Tongue (tissue), 2 donors: ENCODE data around the gene TMEM145. TPM values are rescaled to one million over a fixed set of nuclear protein-coding genes. Genes with fewer than 3 reads are reported as not detected.
"Not testable (repeated sequence)": the region's sequence is repeated elsewhere in the genome, so short reads cannot be mapped to it uniquely, and the experiment has no call there.

Source experiments
- DNase-seq: peaks from one replicate; pipeline ENCODE4 v3.0.0-alpha.2; 2015
- total RNA-seq: library from RNA; depleted of rRNA; stranded (reverse); fragments of >200 nt; gene quantifications from one replicate; pipeline ENCODE4 v1.2.3, GENCODE V29; 2014

The TMEM145 gene
- not detected for total RNA-seq

DNA sequence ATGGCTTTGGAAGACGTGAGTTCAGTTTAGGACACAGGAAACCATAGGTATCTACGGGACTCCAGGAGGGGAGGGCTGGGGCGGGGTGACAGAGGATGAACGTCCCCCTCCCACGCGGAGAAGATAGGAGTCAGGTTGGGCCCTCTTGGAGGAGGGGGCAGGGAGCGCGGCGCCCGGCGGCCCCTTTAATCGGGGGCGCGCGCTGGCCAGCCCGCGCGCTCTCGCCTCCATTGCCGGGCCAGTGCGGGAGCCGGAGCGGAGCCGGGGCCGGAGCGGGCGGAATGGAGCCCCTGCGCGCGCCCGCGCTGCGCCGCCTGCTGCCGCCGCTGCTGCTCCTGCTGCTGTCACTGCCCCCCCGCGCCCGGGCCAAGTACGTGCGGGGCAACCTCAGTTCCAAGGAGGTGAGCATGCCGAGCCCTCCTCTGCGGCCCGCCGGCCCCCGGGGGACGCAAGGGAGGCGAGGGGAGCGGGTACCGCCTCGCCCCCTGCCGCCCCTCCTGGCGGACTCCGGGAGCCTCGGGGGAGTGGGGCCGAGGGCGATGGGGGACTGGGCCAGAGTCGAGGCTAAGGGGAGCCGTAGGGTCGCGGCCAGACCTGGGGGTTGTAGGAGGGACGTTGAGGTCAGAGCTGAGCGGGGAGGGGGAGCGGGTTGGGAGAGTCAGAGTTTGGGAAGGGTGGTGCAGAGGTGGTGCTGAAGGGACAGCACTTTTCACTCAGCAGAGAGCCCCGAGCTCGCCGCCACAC, at the start of gene TMEM145:
Gene TMEM145, plus strand, starts transcription at position 214 of the 744 bp plus-strand sequence. Its CDS starts 68 bp downstream, at position 282.
- DNase-seq, result peak; percentile 73

DNA sequence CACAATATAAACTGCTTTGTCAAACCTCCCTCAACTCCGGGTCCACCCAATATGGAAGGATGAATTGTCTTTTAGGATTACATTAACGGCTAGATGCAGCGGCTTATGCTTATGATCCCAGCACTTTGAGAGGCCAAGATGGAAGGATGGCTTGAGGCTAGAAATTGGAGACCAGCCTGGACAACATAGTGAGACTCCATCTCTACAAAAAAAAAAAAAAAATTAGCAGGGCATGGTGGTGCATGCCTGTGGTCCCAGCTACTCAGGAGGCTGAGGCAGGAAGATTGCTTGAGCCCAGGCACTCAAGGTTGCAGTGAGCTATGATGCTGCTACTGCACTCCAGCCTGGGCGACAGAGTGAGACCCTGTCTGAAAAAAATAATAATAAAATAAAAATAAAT, 47.0 kb upstream of the TMEM145 start:
- DNase-seq, result not testable (repeated sequence)

DNA sequence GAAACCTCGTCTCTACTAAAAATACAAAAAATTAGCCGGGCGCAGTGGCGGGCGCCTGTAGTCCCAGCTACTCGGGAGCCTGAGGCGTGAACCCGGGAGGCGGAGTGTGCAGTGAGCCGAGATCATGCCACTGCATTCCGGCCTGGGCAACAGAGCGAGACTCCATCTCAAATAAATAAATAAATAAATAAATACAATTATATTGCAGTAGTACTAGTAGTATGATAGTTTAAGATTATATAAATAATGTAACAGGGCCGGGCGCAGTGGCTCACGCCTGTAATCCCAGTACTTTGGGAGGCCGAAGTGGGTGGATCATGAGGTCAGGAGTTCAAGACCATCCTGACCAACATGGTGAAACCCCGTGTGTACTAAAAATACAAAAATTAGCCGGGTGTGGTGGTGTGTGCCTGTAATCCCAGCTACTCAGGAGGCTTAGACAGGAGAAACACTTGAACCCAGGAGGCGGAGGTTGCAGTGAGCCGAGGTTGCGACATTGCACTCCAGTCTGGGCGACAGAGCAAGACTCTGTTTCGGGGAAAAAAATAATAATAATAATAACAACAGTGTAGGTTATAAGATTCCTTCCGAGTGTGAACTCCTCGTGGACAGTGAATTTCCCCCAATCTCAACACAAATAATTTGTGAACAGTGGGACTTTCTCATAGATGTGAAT, 46.0 kb upstream of the TMEM145 start:
- not testable (repeated sequence) for DNase-seq

DNA sequence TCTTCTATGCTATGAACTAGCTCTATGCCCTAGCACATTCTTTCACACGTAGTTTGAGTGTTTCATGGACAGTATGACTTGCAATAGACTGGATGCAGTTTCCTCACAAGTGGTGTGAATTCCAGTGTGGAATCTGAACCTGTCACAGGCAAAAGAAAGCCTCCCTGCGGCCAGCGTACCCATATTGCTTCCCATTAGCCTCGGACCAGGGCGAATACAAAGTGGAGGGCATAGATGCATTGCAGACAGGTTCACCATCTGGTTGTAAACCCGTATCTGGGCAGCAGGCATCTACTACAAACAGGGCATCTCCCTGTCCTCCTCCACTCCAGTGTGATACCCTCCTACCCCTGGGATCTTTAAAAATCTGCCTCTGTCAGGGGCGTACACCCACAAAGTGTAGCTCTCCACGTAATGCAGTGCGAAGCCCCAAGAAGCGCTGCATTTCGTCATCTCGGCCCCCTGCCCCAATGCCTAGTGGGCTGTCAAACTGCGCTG, 45.4 kb upstream of the TMEM145 start:
- no peak for DNase-seq

DNA sequence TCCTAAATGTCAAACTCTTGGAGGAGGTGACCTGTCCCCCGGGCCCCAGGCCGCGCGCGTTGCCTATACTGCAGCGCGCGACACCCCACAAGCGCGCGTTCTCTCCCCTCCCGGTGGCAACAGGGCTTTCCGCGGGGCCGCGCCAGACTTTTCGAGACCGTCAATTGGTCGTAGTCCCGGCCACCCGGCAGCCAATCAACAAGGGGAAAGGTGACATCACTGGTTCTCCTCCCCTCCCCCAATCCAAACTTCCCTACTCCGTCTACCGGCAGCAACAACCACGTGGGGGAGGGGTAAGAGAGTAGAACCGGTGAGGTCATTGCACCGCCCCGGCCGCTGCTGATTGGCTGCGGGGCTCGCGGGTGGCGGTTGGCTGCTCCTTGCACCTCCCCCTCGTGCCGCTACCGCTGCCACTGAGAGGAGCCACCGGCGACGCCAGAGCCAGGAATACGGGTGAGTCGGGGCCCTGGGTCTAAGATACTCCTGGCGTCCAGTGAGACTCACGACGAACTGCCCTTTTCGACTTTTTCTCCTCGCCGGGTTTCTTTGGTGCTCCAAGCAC, 44.9 kb upstream of the TMEM145 start:
- peak; percentile 100 for DNase-seq

DNA sequence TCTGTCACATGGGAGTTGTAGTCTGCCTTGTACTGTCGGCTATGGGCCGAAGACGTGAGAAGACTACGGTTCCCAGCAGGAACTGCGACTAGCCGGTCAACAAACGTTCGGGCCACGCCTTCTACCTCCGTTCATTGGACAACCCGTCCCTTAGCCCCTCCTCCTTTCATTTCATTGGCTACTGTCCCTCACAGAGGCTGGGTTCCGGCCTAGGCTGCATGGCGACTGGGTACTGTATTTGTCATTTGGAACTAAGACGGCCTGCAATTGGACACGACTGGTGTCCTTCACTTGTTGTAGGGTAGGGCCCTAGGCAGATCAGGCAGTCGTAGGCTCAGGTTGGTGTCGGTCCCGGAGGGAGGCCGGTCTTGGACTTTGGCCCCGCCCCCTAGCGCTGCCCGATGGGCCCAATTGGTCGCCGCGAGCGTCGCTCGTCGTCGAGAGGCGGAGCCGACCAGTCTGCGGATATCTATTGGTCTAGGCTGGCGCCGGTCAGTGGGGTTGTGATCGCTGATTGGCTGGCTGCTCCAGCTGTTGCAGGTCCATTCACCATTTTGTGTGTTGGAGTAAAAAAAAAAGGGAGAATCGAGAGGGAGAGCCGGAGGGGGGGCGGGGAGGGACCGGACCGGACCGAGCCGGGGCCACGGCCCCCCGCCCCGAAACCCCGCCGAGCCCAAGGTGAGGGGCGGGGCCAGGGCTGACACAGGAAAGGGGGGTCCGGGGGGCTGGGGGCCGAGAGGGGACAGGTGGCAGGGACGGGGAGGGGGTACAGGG, 44.2 kb upstream of the TMEM145 start, which contains the start of gene CIC:
Gene CIC, plus strand, starts transcription at position 549 of the 774 bp plus-strand sequence. CDS start 2,532 bp downstream, outside the sequence.
- peak; percentile 100 for DNase-seq

DNA sequence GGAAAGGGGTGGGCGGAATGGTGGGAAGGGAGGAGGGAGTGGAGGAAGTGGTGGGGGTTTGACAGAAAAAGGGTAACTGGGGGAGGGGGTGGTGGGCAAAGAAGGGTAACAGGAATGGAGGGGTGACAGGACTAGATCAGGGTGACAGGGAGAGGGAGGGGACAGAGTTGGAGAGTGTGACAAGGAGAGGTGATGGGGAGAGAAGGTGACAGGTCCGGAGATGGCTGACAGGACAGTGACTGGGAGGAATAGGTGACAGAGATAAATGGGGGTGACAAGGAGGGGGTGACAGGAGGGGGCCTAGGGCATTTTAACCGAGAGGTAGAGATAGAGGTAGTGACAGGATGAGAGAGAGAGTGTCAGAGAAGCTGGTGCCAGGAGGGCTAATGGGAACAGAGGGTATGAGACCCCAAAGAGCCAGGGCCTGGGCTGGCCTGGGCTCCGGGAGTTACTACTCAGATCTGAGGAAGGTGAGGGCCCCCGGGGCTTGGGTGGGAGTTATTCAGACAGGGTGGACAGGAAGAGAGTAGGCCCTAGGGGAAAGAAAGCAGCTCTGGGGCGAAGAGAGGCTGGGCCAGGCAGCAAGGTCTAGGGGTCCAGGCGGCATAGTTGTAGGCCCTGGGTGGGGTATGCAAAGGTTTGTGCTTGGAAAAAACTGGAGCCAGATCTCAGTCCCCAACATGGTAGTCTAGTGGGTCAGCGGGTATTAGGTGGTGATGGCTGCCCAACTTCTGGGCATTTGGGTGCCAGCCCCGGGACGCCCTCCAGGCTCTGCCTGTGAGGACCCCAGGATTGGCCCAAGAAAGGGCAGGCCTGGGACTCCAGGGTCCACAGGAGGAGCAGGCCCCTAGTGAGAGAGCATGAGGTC, 43.4 kb upstream of the TMEM145 start:
- peak; percentile 19 for DNase-seq

DNA sequence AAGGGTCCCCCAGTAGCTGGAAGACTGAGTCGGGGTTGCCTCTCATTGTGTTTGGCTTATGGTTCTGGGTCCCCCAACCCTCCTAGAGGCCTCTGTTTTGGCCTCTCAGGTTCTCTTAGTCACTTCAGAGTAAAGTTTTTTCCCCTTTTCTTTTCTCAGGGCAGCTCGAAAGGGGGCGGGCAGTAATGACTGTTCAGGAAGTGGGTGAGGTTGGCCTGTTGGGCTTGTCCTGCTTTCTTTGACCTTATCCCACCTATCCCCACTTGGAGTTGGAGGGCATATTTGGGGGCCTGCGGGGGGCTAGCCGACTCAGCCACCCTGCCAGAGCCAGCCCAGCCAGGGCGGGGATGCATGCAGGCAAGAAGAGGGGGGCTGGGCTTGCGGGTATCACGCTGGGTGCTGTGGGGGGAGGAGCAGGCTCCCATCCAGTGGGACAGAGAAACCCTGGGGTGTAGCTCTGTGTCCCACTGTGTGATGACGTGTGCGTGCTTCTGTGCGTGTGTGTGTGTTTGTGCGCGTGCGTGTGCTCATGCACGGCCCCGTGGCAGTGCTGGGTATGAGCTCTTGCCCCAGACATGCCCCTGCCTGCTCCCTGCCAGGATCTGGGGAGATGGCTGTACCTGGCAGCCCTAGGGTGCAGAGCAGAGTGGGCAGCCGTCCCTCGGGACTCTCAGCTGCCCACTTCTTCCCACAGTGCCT, 42.6 kb upstream of the TMEM145 start:
- peak; percentile 48 for DNase-seq

DNA sequence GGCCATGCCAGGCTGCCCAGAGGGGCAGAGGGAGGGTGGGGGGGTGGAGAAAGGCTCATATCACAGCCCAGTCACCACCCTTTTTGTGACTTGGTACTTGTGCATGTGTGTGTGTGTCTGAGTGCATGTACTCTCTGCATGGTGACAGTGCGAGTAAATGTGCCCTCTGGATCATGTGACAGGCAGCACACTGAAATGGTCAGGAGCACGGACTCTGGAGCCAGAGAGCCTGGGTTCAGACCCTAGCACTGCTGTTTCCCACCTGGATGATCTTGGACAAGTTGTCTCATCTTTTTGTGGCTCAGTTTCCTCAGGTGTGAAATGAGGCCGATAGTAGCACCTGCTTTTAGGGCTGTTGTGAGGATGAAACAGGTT, 42.1 kb upstream of the TMEM145 start:
- no peak for DNase-seq

DNA sequence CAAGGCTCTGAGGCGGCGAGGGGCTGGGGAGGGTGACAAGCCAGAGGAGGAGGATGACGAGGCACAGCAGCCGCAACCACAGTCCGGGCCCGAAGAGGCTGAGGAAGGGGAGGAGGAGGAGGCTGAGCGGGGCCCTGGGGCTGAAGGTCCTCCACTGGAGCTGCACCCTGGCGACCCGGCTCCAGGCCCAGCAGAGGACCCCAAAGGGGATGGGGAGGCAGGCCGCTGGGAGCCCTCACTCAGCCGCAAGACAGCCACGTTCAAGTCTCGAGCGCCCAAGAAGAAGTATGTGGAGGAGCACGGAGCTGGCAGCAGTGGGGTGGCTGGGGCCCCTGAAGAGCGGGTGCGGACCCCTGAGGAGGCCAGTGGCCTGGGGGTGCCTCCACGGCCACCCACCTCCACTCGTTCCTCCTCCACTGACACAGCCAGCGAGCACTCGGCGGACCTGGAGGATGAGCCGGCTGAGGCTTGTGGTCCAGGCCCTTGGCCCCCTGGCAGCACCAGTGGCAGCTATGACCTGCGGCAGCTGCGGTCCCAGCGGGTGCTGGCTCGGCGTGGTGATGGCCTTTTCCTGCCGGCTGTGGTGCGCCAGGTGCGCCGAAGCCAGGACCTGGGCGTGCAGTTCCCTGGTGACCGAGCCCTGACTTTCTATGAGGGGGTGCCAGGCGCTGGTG, 41.1 kb upstream of the TMEM145 start:
- no peak for DNase-seq

DNA sequence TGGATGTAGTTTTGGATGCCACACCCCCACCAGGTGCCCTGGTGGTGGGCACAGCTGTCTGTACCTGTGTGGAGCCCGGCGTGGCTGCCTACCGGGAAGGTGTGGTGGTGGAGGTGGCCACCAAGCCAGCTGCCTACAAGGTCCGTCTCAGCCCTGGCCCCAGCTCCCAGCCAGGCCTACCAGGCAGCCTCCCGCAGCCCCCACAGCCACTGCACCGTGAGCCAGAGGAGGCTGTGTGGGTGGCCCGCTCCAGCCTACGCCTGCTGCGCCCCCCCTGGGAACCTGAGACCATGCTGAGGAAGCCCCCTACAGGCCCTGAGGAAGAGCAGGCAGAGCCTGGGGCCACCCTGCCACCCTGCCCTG, 40.6 kb upstream of the TMEM145 start:
- no peak for DNase-seq

DNA sequence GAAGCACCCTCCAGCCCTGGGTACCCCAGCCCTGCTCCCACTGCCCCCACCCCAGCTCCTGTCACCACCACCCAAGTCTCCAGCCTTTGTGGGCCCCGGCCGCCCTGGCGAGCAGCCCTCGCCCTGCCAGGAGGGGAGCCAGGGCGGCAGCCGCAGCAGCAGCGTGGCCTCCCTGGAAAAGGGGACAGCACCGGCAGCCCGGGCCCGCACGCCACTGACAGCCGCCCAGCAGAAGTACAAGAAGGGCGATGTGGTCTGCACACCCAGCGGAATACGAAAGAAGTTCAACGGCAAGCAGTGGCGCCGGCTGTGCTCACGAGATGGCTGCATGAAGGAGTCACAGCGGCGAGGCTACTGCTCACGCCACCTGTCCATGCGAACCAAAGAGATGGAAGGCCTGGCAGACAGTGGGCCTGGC, 40.1 kb upstream of the TMEM145 start:
- no peak for DNase-seq

DNA sequence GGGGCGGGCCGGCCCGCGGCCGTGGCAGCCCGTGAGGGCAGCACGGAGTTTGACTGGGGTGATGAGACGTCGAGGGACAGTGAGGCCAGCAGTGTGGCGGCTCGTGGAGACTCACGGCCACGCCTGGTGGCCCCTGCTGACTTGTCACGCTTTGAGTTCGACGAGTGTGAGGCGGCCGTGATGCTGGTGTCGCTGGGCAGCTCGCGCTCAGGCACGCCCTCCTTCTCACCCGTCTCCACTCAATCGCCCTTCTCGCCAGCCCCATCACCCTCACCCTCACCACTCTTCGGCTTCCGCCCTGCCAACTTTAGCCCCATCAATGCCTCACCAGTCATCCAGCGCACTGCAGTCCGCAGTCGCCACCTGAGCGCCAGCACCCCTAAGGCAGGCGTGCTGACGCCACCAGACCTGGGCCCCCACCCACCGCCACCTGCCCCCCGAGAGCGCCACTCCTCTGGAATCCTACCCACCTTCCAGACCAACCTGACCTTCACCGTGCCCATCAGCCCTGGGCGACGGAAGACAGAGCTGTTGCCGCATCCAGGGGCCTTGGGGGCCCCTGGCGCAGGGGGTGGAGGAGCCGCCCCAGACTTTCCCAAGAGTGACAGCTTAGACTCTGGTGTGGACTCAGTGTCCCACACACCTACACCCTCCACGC, 39.6 kb upstream of the TMEM145 start:
- DNase-seq, result no peak

DNA sequence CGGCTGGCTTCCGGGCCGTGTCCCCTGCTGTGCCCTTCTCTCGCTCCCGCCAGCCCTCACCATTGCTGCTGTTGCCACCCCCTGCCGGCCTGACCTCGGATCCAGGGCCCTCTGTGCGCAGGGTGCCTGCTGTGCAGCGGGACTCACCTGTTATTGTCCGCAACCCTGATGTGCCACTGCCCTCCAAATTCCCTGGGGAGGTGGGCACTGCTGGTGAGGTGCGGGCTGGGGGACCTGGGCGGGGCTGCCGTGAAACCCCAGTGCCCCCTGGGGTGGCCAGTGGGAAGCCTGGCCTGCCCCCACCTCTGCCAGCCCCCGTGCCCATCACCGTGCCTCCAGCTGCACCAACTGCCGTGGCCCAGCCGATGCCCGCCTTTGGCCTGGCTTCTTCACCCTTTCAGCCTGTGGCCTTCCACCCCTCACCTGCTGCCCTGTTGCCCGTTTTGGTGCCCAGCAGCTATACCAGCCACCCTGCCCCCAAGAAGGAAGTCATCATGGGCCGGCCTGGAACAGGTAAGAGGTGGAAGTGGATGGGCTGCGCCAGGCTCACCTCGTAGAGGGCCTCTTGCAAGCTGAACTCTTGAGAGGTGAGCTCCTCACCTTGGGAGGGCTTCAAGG, 38.9 kb upstream of the TMEM145 start:
- no peak for DNase-seq

DNA sequence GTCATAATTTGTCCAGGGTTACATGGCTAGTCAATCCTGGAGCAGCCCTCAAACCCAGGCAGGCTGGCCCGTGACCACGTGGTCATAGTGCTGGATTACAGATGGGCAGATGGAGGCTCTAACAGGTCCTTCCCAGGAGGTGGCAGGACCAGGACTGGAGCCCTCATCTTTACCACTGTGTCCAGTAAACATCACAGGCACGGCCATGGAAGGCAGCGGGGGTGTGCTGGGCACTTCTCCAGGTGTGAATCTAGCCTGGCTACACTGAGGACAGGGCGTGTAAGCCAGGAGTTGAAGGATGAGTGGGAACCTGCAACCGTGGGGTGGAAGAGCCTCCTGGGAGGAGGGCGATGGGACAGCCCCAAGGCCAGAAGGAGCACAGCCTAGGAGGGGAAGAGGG, 38.0 kb upstream of the TMEM145 start:
- DNase-seq, result no peak

DNA sequence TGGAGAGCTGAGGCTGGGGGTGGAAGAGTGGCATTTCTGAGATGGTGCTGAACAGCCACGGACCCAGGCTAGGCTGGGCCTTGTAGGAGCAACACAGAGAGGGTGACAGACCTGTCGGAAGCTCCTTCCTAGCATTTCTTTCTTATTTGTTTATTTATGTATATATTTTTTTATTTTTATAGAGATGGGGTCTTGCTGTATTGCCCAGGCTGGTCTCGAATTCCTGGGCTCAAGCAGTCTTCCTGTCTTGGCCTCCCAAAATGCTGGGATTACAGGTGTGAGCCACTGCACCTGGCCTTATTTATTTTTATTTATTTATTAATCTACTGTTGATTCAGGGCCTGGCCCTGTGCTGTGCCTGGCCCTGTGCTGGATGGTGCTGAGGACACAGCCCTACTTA, 37.6 kb upstream of the TMEM145 start:
- DNase-seq, result no peak

DNA sequence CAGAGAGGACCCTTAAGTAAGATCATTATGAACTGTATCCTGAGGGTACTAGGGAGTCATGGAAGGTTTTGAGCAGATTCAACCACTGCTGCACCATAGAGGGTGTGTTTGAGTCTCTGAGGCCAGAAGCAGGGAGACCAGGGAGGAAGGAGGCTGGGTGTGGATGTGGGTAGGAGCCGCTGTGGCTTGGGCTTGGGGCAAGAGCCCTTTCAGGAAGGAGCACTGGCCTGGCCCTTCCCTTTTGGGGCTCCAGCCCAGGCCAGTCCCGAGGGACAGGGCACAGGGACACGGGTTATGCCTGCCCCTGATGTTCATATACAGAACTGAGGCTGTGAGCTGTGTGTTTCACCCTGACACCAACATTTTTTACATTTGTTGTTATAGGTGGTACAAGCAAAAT, 36.8 kb upstream of the TMEM145 start:
- DNase-seq, result no peak

DNA sequence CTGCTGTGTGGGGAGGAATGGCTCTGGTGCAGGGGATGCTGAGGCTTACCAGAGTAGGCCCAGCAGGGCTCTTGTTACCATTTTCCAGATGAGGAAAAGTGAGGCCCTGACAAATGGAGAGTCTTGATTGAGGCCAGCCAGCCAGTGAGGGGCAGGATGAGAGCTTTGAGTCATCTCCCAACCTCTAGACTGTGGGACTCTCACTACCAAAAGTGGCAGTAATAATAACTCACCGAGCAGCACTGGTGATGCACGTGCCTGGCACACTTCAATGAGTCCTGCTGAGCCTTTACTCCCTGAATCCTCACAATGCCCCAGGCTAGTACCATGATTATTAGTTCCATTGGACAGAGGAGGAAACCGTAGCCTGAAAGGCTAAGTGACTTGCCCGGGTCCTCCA, 36.3 kb upstream of the TMEM145 start:
- no peak for DNase-seq

DNA sequence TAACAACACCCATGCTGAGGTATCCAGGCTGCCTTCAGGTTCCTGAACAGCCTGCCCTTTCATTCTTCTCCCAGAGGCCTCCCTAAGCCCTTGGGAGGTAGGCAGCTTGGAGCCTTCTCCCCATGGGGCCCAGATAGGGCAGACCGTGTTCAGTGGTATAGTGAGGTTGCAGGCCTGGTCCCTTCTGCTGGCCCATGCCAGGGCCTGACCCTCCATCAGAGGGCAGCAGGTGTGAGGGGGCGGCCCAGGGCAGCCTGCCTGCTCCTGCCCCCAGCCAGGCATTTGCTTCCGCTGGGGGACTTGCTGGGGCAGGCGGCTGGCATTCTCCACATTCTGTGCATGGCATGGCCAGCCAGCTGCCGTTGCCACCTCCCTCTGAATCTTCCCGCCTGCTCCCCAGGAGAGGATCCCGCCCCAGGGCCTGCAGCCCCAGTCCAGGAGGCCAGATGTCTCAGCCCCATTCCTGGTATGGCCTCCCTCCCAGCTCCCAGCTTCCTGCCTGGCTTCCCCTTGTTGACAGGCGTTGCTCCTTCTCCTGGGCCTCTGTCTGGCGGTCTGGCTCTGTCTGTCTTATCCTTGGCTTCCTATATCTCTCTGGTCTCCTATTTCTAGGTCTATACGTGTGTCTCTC, 35.2 kb upstream of the TMEM145 start:
- peak; percentile 90 for DNase-seq
